ENCODE results near the gene SNAPC3. TPM values are rescaled to one million over a fixed set of nuclear protein-coding genes. Genes with fewer than 3 reads are reported as not detected.

The SNAPC3 gene
- total and polyA plus RNA-seq, 2 experiments from 2014 or later, result 31.2 to 44.3 TPM

- TF ChIP-seq EZH2 (IDR thresholded peaks at IDR 0.05; ENCODE audit: insufficient read depth, poor library complexity, severe bottlenecking), result no peak
- TF ChIP-seq EZH2phosphoT487 (IDR thresholded peaks at IDR 0.05; ENCODE audit: insufficient read depth, low read depth), result no peak
- Histone ChIP-seq H3K36me3 (ENCODE audit: low read depth) (no peaks in the 10 kb centered on the region), H3K27ac (no peak overlapping the region), H3K9ac (no peak overlapping the region), H3K27me3 (replicated peaks; ENCODE audit: insufficient read depth) (peaks cover 9% of the 10 kb centered on the region; the same call in 1 of the 2 replicates), H2AFZ (no peak overlapping the region), H3F3A (ENCODE audit: insufficient read depth) (no peaks in the 10 kb centered on the region), H3K4me3 (no peak overlapping the region), H3K9me3 (ENCODE audit: low read depth) (no peaks in the 10 kb centered on the region), H3K4me2 (ENCODE audit: unreplicated experiment) (no peak overlapping the region), H4K20me1 (ENCODE audit: insufficient read depth) (no peaks in the 10 kb centered on the region), H3K9me2 (ENCODE audit: insufficient read depth) (no peaks in the 10 kb centered on the region), H3K79me2 (ENCODE audit: insufficient read depth) (no peaks in the 10 kb centered on the region), H3K4me1 (ENCODE audit: insufficient read depth) (no peaks in the 10 kb centered on the region)
- WGBS, 2 experiments (ENCODE audit: low coverage in 1 of 2, low lambda C conversion rate in 2 of 2, missing lambda C conversion rate in 2 of 2), result 91 to 95% methylated on average over 6 of the region's 6 CpGs
- in situ Hi-C loops (cut with MboI), result no loop called here
- no peak for DNase-seq
Observed at GRCh38 chr9:15386465-15386864, 36.2 kb upstream of the SNAPC3 start.

- no peaks in the 10 kb centered on the region for H3K9me2 ChIP-seq (ENCODE audit: insufficient read depth)
- no peaks in the 10 kb centered on the region for H3K36me3 ChIP-seq (ENCODE audit: low read depth)
- no peak overlapping the region for H3K9ac ChIP-seq
- in situ Hi-C loops (cut with MboI), result no loop called here
- no peaks in the 10 kb centered on the region for H3K79me2 ChIP-seq (ENCODE audit: insufficient read depth)
- H3K27ac ChIP-seq, result no peak overlapping the region
- no peaks in the 10 kb centered on the region for H3F3A ChIP-seq (ENCODE audit: insufficient read depth)
- no peak overlapping the region for H3K4me2 ChIP-seq (ENCODE audit: unreplicated experiment)
- no peaks in the 10 kb centered on the region for H4K20me1 ChIP-seq (ENCODE audit: insufficient read depth)
- H3K4me1 ChIP-seq (ENCODE audit: insufficient read depth), result no peaks in the 10 kb centered on the region
- H3K27me3 ChIP-seq (replicated peaks; ENCODE audit: insufficient read depth), result no peaks in the 10 kb centered on the region
- TF ChIP-seq EZH2 (IDR thresholded peaks at IDR 0.05; ENCODE audit: insufficient read depth, poor library complexity, severe bottlenecking), result no peak
- no peak for TF ChIP-seq EZH2phosphoT487 (IDR thresholded peaks at IDR 0.05; ENCODE audit: insufficient read depth, low read depth)
- peak; percentile 19 for DNase-seq
- no peak overlapping the region for H2AFZ ChIP-seq
- H3K4me3 ChIP-seq, result no peak overlapping the region
- H3K9me3 ChIP-seq (ENCODE audit: low read depth), result no peaks in the 10 kb centered on the region
Observed at GRCh38 chr9:15389173-15389572, 33.5 kb upstream of the SNAPC3 start.

GRCh38 chr9:15389631-15390030 lies 33.0 kb upstream of the SNAPC3 start:
- Histone ChIP-seq H4K20me1 (ENCODE audit: insufficient read depth) (no peaks in the 10 kb centered on the region), H3K36me3 (ENCODE audit: low read depth) (no peaks in the 10 kb centered on the region), H3K9me3 (ENCODE audit: low read depth) (no peaks in the 10 kb centered on the region), H3K27ac (no peak overlapping the region), H3F3A (ENCODE audit: insufficient read depth) (no peaks in the 10 kb centered on the region), H3K4me1 (ENCODE audit: insufficient read depth) (no peaks in the 10 kb centered on the region), H3K4me3 (no peak overlapping the region), H3K9ac (no peak overlapping the region), H3K27me3 (replicated peaks; ENCODE audit: insufficient read depth) (no peaks in the 10 kb centered on the region), H3K79me2 (ENCODE audit: insufficient read depth) (no peaks in the 10 kb centered on the region), H3K4me2 (ENCODE audit: unreplicated experiment) (no peak overlapping the region), H2AFZ (no peak overlapping the region), H3K9me2 (ENCODE audit: insufficient read depth) (no peaks in the 10 kb centered on the region)
- WGBS, 2 experiments (ENCODE audit: low coverage in 1 of 2, low lambda C conversion rate in 2 of 2, missing lambda C conversion rate in 2 of 2), result 81 to 86% methylated on average over 4 of the region's 4 CpGs
- TF ChIP-seq EZH2 (IDR thresholded peaks at IDR 0.05; ENCODE audit: insufficient read depth, poor library complexity, severe bottlenecking) (no peak), EZH2phosphoT487 (IDR thresholded peaks at IDR 0.05; ENCODE audit: insufficient read depth, low read depth) (no peak)
- in situ Hi-C loops (cut with MboI), result no loop called here
- no peak for DNase-seq

- no peaks in the 10 kb centered on the region for H3F3A ChIP-seq (ENCODE audit: insufficient read depth)
- H3K27ac ChIP-seq, result no peak overlapping the region
- TF ChIP-seq EZH2phosphoT487 (IDR thresholded peaks at IDR 0.05; ENCODE audit: insufficient read depth, low read depth) (no peak), EZH2 (IDR thresholded peaks at IDR 0.05; ENCODE audit: insufficient read depth, poor library complexity, severe bottlenecking) (no peak)
- no peaks in the 10 kb centered on the region for H3K36me3 ChIP-seq (ENCODE audit: low read depth)
- in situ Hi-C loops (cut with MboI), result no loop called here
- H3K4me1 ChIP-seq (ENCODE audit: insufficient read depth), result no peaks in the 10 kb centered on the region
- H3K9ac ChIP-seq, result no peak overlapping the region
- no peak for DNase-seq
- no peaks in the 10 kb centered on the region for H3K9me2 ChIP-seq (ENCODE audit: insufficient read depth)
- H3K79me2 ChIP-seq (ENCODE audit: insufficient read depth), result no peaks in the 10 kb centered on the region
- H3K27me3 ChIP-seq (replicated peaks; ENCODE audit: insufficient read depth), result no peaks in the 10 kb centered on the region
- no peak overlapping the region for H2AFZ ChIP-seq
- no peak overlapping the region for H3K4me3 ChIP-seq
- WGBS, 2 experiments (ENCODE audit: low coverage in 1 of 2, low lambda C conversion rate in 2 of 2, missing lambda C conversion rate in 2 of 2), result 76 to 93% methylated on average over 2 of the region's 2 CpGs
- no peaks in the 10 kb centered on the region for H4K20me1 ChIP-seq (ENCODE audit: insufficient read depth)
- H3K4me2 ChIP-seq (ENCODE audit: unreplicated experiment), result no peak overlapping the region
- no peaks in the 10 kb centered on the region for H3K9me3 ChIP-seq (ENCODE audit: low read depth)
Observed at GRCh38 chr9:15390201-15390600, 32.5 kb upstream of the SNAPC3 start.

DNA sequence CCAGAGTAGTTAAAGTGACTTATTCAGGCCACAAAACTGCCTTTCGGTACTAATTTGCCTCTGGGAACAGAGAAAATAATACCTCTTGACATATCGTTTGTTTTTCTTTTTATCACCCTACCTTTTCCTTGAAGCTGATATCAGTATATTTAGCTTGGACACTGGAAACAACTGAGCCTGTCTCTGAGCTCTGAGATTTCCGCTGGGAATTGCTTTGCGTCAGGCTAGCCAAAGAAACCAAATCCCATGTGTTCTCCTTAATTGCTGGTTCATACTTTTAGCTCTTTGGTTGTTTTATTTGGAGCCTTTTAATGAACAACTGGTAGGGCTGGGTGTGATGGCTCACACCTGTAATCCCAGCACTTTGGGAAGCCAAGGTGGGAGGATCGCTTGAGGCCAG lies 30.3 kb upstream of the SNAPC3 start:
- TF ChIP-seq EZH2phosphoT487 (IDR thresholded peaks at IDR 0.05; ENCODE audit: insufficient read depth, low read depth), result no peak
- TF ChIP-seq EZH2 (IDR thresholded peaks at IDR 0.05; ENCODE audit: insufficient read depth, poor library complexity, severe bottlenecking), result no peak
- Histone ChIP-seq H3K9ac (no peak overlapping the region), H2AFZ (no peak overlapping the region), H3K4me1 (ENCODE audit: insufficient read depth) (no peaks in the 10 kb centered on the region), H3K27me3 (replicated peaks; ENCODE audit: insufficient read depth) (no peaks in the 10 kb centered on the region), H3F3A (ENCODE audit: insufficient read depth) (no peaks in the 10 kb centered on the region), H3K79me2 (ENCODE audit: insufficient read depth) (no peaks in the 10 kb centered on the region), H4K20me1 (ENCODE audit: insufficient read depth) (no peaks in the 10 kb centered on the region), H3K9me3 (ENCODE audit: low read depth) (no peaks in the 10 kb centered on the region), H3K36me3 (ENCODE audit: low read depth) (no peaks in the 10 kb centered on the region), H3K27ac (no peak overlapping the region), H3K4me3 (no peak overlapping the region), H3K4me2 (ENCODE audit: unreplicated experiment) (no peak overlapping the region), H3K9me2 (ENCODE audit: insufficient read depth) (no peaks in the 10 kb centered on the region)
- WGBS, 2 experiments (ENCODE audit: low coverage in 1 of 2, low lambda C conversion rate in 2 of 2, missing lambda C conversion rate in 2 of 2), result 77 to 79% methylated on average over 5 of the region's 5 CpGs
- DNase-seq, result no peak
- in situ Hi-C loops (cut with MboI), result no loop called here

Data from GM23248 (cell line).